ENCODE results near the gene BLMH. TPM values are rescaled to one million over a fixed set of nuclear protein-coding genes. Genes with fewer than 3 reads are reported as not detected.

BLMH gene
- total RNA-seq, 1 donor from 2014 or later = 14.9 TPM

DNA sequence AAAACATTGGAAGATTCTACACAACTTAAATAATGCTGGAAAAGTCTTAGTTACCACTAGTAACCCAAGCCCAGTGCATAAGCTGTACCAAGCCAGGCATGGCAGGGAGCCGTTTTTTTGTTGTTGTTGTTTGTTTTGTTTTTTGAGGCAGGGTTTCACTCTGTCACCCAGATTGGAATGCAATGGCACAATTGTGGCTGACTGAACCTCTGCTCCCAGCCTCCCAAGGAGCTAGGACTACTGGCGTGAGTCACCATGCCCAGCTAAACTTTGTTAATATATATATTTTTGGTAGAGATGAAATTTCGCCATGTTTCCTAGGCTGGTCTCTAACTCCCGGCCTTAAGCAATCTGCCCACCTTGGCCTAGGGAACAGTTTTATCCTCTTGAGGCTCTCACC is 42.7 kb upstream of the BLMH start:
- no peak overlapping the region for H3K27ac ChIP-seq (replicated peaks)
- no peaks in the 10 kb centered on the region for H3K36me3 ChIP-seq
- DNase-seq = no peak
- H3K4me1 ChIP-seq = no peaks in the 10 kb centered on the region
- peaks cover 12% of the 10 kb centered on the region for H3K27me3 ChIP-seq (ENCODE audit: low read depth)
- intact Hi-C loops (cut with micrococcal nuclease) = loop anchor here (10.0 kb wide), 1 partner anchor 230 kb away; no protein-coding TSS in a partner anchor
- H3K9me3 ChIP-seq (replicated peaks) = no peaks in the 10 kb centered on the region
- TF ChIP-seq, protein P1, sequence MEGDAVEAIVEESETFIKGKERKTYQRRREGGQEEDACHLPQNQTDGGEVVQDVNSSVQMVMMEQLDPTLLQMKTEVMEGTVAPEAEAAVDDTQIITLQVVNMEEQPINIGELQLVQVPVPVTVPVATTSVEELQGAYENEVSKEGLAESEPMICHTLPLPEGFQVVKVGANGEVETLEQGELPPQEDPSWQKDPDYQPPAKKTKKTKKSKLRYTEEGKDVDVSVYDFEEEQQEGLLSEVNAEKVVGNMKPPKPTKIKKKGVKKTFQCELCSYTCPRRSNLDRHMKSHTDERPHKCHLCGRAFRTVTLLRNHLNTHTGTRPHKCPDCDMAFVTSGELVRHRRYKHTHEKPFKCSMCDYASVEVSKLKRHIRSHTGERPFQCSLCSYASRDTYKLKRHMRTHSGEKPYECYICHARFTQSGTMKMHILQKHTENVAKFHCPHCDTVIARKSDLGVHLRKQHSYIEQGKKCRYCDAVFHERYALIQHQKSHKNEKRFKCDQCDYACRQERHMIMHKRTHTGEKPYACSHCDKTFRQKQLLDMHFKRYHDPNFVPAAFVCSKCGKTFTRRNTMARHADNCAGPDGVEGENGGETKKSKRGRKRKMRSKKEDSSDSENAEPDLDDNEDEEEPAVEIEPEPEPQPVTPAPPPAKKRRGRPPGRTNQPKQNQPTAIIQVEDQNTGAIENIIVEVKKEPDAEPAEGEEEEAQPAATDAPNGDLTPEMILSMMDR (IDR thresholded peaks at IDR 0.05; ENCODE audit: borderline replicate concordance) = no peak
- no peak overlapping the region for H3K4me3 ChIP-seq

DNA sequence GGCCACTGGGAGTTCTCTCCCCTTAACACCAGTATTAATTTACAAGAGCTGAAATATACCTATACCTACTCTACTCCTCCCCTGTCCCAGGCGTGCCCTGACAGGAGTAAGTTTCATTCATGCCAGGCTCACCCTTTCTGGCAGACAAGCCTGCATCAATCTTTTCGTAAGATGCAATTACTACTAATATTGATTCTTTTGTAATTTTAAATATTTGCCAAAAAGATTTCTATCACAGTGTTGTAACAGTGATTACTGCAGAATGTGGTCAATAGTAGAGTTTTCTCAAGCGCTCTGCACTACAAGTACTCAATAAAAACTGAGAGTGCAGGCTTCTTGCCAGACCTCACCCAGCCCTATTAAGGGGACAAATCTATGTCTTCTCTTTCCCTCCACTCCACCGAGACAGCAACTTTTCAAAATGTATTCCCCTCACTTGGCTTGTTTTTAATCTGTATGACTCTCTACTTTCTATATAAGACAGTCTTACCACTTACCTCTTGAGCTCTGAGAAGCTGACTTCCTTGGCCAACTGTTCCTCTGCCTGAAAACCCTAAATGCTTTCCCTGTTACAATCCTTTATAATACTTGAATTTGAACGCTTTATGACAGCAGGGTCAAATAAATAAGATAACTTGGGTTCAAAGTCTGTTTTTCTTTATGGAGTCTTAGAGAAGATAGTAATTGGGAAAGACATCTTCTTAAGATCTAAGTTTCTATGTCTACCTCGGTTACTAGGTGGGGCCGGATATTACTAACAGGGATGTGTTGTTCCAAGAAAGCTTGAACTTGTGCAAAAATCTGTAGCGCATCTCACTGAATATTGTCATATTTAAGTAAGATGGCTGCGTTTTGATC is 42.0 kb upstream of the BLMH start, which contains the start of gene TMIGD1:
Gene TMIGD1 (minus strand): TSS at position 555 of the 858 bp plus-strand sequence. CDS start 1,924 bp downstream, outside the sequence.
- intact Hi-C loops (cut with micrococcal nuclease) = loop anchor here (10.0 kb wide), 1 partner anchor 229 kb away; no protein-coding TSS in a partner anchor
- no peaks in the 10 kb centered on the region for H3K4me1 ChIP-seq
- H3K36me3 ChIP-seq = no peaks in the 10 kb centered on the region
- TF ChIP-seq, protein P1 (IDR thresholded peaks at IDR 0.05; ENCODE audit: borderline replicate concordance) = no peak
- H3K27me3 ChIP-seq (ENCODE audit: low read depth) = peaks cover 19% of the 10 kb centered on the region
- H3K9me3 ChIP-seq (replicated peaks) = no peaks in the 10 kb centered on the region
- no peak within 1 kb of the TSS for H3K4me3 ChIP-seq
- H3K27ac ChIP-seq (replicated peaks) = no peak within 1 kb of the TSS
- no peak for DNase-seq

- Histone ChIP-seq H3K9me3 (replicated peaks) (no peaks in the 10 kb centered on the region), H3K27ac (replicated peaks) (no peak overlapping the region), H3K4me1 (no peaks in the 10 kb centered on the region), H3K36me3 (no peaks in the 10 kb centered on the region), H3K4me3 (no peak overlapping the region), H3K27me3 (ENCODE audit: low read depth) (peaks cover 25% of the 10 kb centered on the region)
- TF ChIP-seq, protein P1 (IDR thresholded peaks at IDR 0.05; ENCODE audit: borderline replicate concordance) = no peak
- intact Hi-C loops (cut with micrococcal nuclease) = loop anchor here (10.0 kb wide), 1 partner anchor 227 kb away; no protein-coding TSS in a partner anchor
- DNase-seq = no peak
Observed at GRCh38 chr17:30332057-30332542, 40.4 kb upstream of the BLMH start.

- TF ChIP-seq, protein P1 (IDR thresholded peaks at IDR 0.05; ENCODE audit: borderline replicate concordance) = no peak
- Histone ChIP-seq H3K27ac (replicated peaks) (no peak overlapping the region), H3K4me1 (no peaks in the 10 kb centered on the region), H3K4me3 (no peak overlapping the region), H3K9me3 (replicated peaks) (no peaks in the 10 kb centered on the region), H3K27me3 (ENCODE audit: low read depth) (peaks cover 25% of the 10 kb centered on the region), H3K36me3 (no peaks in the 10 kb centered on the region)
- DNase-seq = no peak
- intact Hi-C loops (cut with micrococcal nuclease) = no loop called here
Observed at GRCh38 chr17:30326809-30327208, 35.1 kb upstream of the BLMH start.

DNA sequence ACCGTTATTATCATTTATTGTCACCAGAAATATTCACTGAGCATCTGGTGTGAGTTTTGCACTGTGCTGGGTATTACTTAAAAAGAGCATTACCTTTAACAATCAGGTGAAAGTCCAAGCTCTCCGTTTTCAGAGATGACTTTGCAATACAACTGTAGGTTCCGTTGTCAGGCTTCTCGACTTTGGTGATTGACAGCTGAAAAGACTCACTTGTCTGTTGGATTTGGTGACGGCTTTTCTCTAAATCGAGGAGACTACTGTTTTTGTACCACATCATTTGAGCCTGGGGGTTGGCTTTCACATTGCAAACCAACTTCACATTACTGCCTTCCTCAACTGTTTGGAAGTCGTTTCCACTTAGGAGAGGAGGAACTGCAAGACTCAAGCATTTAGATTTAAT is 33.0 kb upstream of the BLMH start:
- H3K27ac ChIP-seq (replicated peaks) = no peak overlapping the region
- no peaks in the 10 kb centered on the region for H3K9me3 ChIP-seq (replicated peaks)
- no peaks in the 10 kb centered on the region for H3K4me1 ChIP-seq
- no peak overlapping the region for H3K4me3 ChIP-seq
- H3K27me3 ChIP-seq (ENCODE audit: low read depth) = peaks cover 17% of the 10 kb centered on the region
- TF ChIP-seq, protein P1 (IDR thresholded peaks at IDR 0.05; ENCODE audit: borderline replicate concordance) = no peak
- H3K36me3 ChIP-seq = no peaks in the 10 kb centered on the region
- no peak for DNase-seq
- intact Hi-C loops (cut with micrococcal nuclease) = no loop called here

Measured in left ventricle myocardium inferior (tissue), 1 donor.